Spinal cord (tissue), 10 donors: Measurements from ENCODE around the gene TCEAL8. TPM values are rescaled to one million over a fixed set of nuclear protein-coding genes. Genes with fewer than 3 reads are reported as not detected.
"Not testable (repeated sequence)": the region's sequence is repeated elsewhere in the genome, so short reads cannot be mapped to it uniquely, and the experiment has no call there.

Experiments used
- DNase-seq, 6 donors: peaks; one replicate each; pipeline versions ENCODE4 v3.0.0 to v3.0.0-alpha.2; 2013 to 2015; ENCODE audit warnings: low spot score in 6 of 6, low read depth in 4 of 6
- H3K27ac ChIP-seq: one replicate; pipeline ENCODE4 v1.5.1; 2013; ENCODE audit warnings: low read depth, low read length, control low read depth
- H3K27me3 ChIP-seq: one replicate; pipeline ENCODE4 v1.6.1; 2013; ENCODE audit warnings: low read length; ENCODE audit not compliant: control insufficient read depth, insufficient read depth
- H3K36me3 ChIP-seq: one replicate; pipeline ENCODE4 v1.6.1; 2013; ENCODE audit warnings: low read length; ENCODE audit not compliant: control insufficient read depth, insufficient read depth
- H3K4me1 ChIP-seq: one replicate; pipeline ENCODE4 v1.6.1; 2013; ENCODE audit warnings: low read length; ENCODE audit not compliant: control insufficient read depth, insufficient read depth
- H3K4me3 ChIP-seq: one replicate; pipeline ENCODE4 v1.5.1; 2013; ENCODE audit warnings: low read depth, low read length, control low read depth
- H3K9me3 ChIP-seq: one replicate; pipeline ENCODE4 v1.6.1; 2013; ENCODE audit warnings: low read length; ENCODE audit not compliant: control insufficient read depth, insufficient read depth
- whole genome bisulfite sequencing: methylation state at CpG from one replicate; pipeline ENCODE4 v1.1.5; 2013; ENCODE audit warnings: missing lambda C conversion rate; ENCODE audit not compliant: insufficient coverage; 5-methylcytosine and 5-hydroxymethylcytosine counted together
- polyA plus RNA-seq, 2 donors: library from polyadenylated mRNA; unstranded; fragments of 120-200 nt; gene quantifications; one replicate each; pipeline ENCODE4 v1.2.1, GENCODE V29; 2013; ENCODE audit not compliant: insufficient read length in 2 of 2
- total RNA-seq, 2 donors: library from RNA; depleted of rRNA in 1 of 2; stranded (reverse); fragments of 120-200 nt in 1 of 2; fragments of >200 nt in 1 of 2; gene quantifications; one replicate each; pipeline versions ENCODE4 v1.2.3 to v1.2.4, GENCODE V29; 2013 to 2014
- donor health status: healthy.

TCEAL8 gene
- total and polyA plus RNA-seq, 4 donors = 80.8 to 120 (median 110) TPM

DNA sequence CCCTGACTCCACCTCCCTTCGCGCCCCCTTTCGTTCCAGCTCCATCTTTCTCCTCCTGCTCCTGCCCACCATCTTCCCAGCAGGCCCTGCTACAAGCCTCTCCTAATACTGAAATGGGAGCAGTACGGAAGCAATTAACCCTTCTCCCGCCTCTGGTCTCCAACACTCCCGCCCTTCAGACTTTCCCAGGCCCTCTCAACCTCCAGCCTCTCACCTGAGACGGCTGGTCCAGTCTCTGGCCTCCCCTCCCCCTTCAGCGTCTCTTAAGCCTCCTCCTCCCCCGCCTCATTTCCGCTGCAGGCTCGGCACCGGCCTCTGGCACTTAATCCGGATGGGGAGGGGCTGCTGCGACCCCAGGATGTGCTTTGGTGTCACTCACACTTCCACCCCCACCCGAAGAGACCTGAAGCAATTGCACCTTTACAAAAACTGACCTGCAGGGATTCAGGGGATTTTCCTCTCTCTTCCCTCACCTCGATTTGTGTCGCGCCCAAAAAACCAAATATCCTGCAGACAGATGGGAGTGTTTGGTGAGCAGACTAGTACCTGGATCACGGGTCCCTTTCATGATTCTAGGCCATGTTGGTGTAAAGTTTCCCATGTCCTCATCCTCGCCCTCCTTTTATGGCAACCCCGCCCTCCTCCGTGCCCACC is 657 bp downstream of the TCEAL8 start:
- Histone ChIP-seq H3K27ac (peak overlapping the region; percentile 95), H3K9me3 (no peaks in the 10 kb centered on the region), H3K36me3 (peaks cover 4% of the 10 kb centered on the region), H3K4me1 (no peaks in the 10 kb centered on the region), H3K4me3 (peak overlapping the region; percentile 68), H3K27me3 (peaks cover 7% of the 10 kb centered on the region)
- peak; percentile 20 to 86 (median 48) for DNase-seq
- WGBS = 11% methylated on average over 14 of the region's 22 CpGs

DNA sequence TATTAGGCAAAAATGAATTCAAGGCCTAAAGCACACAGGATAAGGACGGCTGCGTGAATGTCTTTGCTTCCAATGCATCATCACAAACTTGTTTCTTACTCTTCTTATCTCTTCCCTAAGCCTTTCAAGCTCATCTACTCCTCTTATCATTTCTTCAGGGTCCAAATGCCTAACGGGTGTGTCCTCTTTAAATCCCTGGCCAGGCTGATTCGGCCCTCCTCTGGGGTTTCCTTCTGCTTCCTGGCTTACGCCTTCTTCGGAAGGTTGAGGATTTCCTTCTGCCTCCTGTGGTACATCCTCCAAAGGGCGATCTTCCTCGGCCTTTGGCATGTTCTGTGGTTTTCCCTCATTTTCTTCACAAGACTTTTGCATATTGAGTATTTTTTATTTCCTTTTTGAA is 1.3 kb downstream of the TCEAL8 start:
- H3K27me3 ChIP-seq = peaks cover 6% of the 10 kb centered on the region
- H3K4me3 ChIP-seq = peak overlapping the region; percentile 68
- 51% methylated on average over 4 of the region's 8 CpGs for WGBS

DNA sequence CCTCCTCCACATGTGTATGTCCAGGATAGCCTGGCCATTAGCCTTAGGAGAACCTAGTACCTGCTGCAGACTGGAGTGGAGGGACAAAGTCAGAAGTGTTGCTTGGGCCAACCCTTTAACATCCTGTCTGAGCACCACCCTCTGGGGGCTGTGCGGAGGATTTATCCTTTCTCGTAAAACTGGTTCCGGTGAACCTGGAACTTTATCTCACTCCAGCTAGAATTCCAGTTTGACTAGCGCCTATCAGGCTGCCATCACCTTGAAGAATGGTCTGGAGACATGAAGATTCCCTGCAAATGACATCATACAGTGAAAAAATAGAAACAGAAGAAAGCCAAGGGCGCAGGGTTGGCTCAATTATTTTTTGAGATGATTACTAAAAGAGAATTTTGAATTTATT is 4.0 kb downstream of the TCEAL8 start:
- no peak for DNase-seq
- Histone ChIP-seq H3K9me3 (no peaks in the 10 kb centered on the region), H3K4me1 (no peaks in the 10 kb centered on the region), H3K27me3 (peaks cover 8% of the 10 kb centered on the region), H3K27ac (no peak overlapping the region), H3K36me3 (peaks cover 4% of the 10 kb centered on the region), H3K4me3 (no peak overlapping the region)
- 69% methylated on average over 4 of the region's 5 CpGs for whole genome bisulfite sequencing

More for the DNA sequence above, 1.3 kb downstream of the TCEAL8 start:
- Histone ChIP-seq H3K27ac (peak overlapping the region; percentile 95), H3K36me3 (peaks cover 4% of the 10 kb centered on the region), H3K4me1 (no peaks in the 10 kb centered on the region), H3K9me3 (no peaks in the 10 kb centered on the region)
- peak in 1 of 6 donors; percentile 4 for DNase-seq

DNA sequence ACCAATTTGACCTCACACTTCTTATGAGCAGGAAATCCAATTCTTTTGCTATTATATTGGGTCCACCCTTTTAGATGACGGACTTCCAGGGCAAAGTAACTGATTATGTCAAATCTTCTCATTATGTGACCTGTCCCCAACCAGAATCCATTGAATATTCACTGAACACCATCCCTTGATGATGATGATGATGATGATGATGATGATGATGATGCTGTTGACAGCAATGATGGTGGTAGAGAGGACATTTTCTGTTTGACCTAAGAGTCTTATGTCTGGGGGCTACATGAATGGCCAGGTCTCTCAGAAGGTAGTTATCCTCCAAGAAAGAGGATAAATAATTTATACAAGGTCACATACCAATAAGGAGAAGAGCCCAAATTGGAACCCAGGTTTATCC is 5.2 kb downstream of the TCEAL8 start:
- DNase-seq = no peak
- no CpG with 5 or more reads among the region's 1 CpG for WGBS
- H3K27me3 ChIP-seq = peaks cover 8% of the 10 kb centered on the region

DNA sequence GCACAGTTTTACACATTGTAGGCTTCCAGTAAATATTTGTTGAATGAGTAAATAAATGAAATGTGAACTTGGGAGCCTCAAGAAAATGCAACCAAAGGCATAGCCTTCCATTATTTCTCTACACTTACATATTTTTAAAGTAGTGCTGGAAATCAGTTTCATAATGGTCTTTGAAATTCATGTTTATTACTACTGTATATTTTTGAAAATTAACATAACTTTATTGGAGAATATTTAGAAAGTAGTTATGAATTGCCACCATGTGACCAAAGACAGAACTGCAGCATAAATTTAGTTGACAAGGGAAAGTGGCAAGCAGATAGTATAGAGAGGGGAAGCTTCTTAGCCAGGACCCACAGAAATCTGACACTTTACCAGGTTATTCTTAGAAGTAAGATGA is 6.4 kb downstream of the TCEAL8 start:
- peaks cover 2% of the 10 kb centered on the region for H3K27me3 ChIP-seq
- no peaks in the 10 kb centered on the region for H3K4me1 ChIP-seq
- H3K4me3 ChIP-seq = no peak overlapping the region
- H3K36me3 ChIP-seq = peaks cover 4% of the 10 kb centered on the region
- no peaks in the 10 kb centered on the region for H3K9me3 ChIP-seq
- DNase-seq = peak in 2 of 6 donors; percentile 25 to 40
- H3K27ac ChIP-seq = no peak overlapping the region

More for the DNA sequence above, 5.2 kb downstream of the TCEAL8 start:
- Histone ChIP-seq H3K4me3 (no peak overlapping the region), H3K9me3 (no peaks in the 10 kb centered on the region), H3K4me1 (no peaks in the 10 kb centered on the region), H3K36me3 (peaks cover 4% of the 10 kb centered on the region), H3K27ac (no peak overlapping the region)

DNA sequence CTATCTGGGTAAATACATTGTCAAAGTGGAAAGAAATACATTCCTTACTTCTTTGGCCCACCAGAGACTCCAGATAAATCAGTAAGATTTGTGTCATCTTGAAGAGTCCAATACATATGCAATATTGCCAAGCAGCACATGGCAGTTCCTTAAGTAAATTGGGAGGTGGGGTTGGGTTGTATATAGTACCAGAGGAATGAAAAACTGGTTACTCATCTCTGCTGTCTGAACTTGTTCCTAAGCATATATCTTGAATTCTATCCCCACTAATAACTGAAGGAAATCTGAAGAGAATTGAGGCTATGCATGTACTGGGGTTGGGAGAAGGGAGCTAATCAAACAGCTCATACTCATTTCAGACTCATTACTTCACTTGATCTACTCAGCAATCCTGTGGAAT is 14.8 kb downstream of the TCEAL8 start:
- H3K4me3 ChIP-seq = no peak overlapping the region
- no peak for DNase-seq
- H3K9me3 ChIP-seq = no peaks in the 10 kb centered on the region
- H3K27ac ChIP-seq = no peak overlapping the region
- peaks cover 2% of the 10 kb centered on the region for H3K27me3 ChIP-seq
- no peaks in the 10 kb centered on the region for H3K4me1 ChIP-seq
- no peaks in the 10 kb centered on the region for H3K36me3 ChIP-seq

DNA sequence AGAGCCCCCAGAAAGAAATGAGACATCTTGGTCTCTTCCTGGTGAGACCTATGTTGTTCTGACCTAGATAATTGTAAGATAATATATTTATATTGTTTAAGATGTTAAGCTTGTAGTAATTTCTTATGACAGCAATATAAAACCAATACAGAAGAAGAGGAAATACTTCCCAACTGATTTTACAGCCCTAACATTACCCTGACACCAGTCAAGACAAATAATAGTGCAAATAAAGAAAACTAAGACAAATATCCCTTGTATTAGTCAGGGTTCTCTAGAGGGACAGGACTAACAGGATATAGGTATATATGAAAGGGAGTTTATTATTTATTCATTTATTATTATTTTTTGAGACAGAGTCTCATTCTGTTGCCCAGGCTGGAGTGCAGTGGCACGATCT is 18.7 kb downstream of the TCEAL8 start:
- no peaks in the 10 kb centered on the region for H3K36me3 ChIP-seq
- WGBS = no CpG with 5 or more reads among the region's 1 CpG
- no peak for DNase-seq
- no peak overlapping the region for H3K4me3 ChIP-seq
- H3K27ac ChIP-seq = no peak overlapping the region
- no peaks in the 10 kb centered on the region for H3K4me1 ChIP-seq
- peaks cover 6% of the 10 kb centered on the region for H3K27me3 ChIP-seq
- no peaks in the 10 kb centered on the region for H3K9me3 ChIP-seq

DNA sequence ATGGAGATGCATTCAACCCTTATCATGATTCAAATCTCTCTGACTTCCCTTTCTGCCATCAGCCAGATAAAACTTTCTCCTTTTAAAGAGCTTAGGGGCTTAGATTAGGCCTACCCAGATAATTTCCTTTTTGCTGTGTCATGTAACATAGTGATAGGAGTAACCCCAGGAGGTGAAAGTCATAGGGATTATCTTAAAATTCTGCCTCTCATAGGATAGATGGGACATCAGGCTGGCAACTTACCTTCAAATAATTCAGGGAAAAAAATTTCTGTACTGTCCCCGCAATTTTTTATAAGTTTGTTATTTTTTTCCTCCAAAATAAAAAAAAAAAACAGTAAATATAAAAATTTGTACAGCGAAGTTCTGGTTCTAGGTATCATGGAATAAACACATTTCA is 19.3 kb downstream of the TCEAL8 start:
- H3K27ac ChIP-seq, H3K27me3 ChIP-seq, H3K36me3 ChIP-seq, DNase-seq, H3K4me1 ChIP-seq, H3K9me3 ChIP-seq, H3K4me3 ChIP-seq: not testable (repeated sequence)
- no CpG with 5 or more reads among the region's 2 CpGs for WGBS

DNA sequence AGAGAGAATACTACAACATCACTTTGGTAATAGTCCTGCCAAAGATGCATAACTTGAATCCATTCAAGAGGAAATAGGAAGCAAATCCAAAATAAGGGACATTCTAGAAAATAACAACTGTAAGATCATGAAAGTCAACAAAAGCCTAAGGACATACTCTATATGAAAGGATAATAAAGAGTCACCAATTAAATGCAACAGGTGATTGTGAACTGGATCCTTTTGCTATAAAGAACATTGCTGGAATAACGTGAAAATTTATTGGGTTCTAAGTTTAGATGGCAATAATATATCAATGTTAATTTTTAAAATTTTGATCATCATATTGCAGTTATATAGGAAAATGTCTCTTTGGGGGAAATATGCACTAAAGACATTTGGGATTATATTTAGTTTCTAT is 20.1 kb downstream of the TCEAL8 start:
- no peak for DNase-seq
- H3K4me1 ChIP-seq = no peaks in the 10 kb centered on the region

DNA sequence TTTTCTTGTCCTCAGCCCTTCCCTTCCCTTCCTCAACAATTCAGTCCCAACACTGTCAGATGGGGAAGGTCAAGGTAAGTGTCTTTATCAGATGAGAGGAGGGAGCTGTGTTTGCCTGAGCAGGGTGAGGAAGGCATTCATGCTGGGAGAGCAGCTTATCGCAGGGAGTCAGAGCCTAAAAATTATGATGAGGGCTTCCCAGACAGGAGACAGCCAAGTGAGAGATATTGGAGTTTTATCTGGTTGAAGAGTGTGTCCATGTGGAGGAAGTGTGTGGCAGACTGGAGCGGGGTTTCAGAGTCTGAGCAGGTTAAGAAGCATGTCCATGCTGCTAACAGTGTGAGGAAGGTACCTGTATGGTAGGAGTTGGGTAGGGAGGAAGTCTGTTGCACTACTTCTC is 21.7 kb downstream of the TCEAL8 start:
- Histone ChIP-seq H3K27me3 (peaks cover 7% of the 10 kb centered on the region), H3K27ac (no peak overlapping the region), H3K36me3 (no peaks in the 10 kb centered on the region), H3K9me3 (no peaks in the 10 kb centered on the region), H3K4me3 (no peak overlapping the region), H3K4me1 (no peaks in the 10 kb centered on the region)
- WGBS = 79% methylated on average over 2 of the region's 2 CpGs
- no peak for DNase-seq

More for the DNA sequence above, 20.1 kb downstream of the TCEAL8 start:
- no peaks in the 10 kb centered on the region for H3K9me3 ChIP-seq
- no peak overlapping the region for H3K4me3 ChIP-seq
- H3K27me3 ChIP-seq = peaks cover 7% of the 10 kb centered on the region
- H3K36me3 ChIP-seq = no peaks in the 10 kb centered on the region
- H3K27ac ChIP-seq = no peak overlapping the region
- no CpG with 5 or more reads among the region's 1 CpG for WGBS
